Neuron (in vitro differentiated cells): ENCODE data around the gene IL1A.
"Not testable (repeated sequence)": the region's sequence is repeated elsewhere in the genome, so short reads cannot be mapped to it uniquely, and the experiment has no call there.

Experiments used
- H2AFZ ChIP-seq: one replicate; pipeline ENCODE4 v1.6.1; 2013; ENCODE audit warnings: low read depth, mild to moderate bottlenecking, inconsistent platforms, low read length, moderate library complexity
- H3K27me3 ChIP-seq: one replicate; pipeline ENCODE4 v1.6.1; 2013; ENCODE audit warnings: low read length; ENCODE audit not compliant: insufficient read depth
- H3K36me3 ChIP-seq: one replicate; pipeline ENCODE4 v1.6.1; 2013; ENCODE audit warnings: low read length; ENCODE audit not compliant: insufficient read depth
- H3K4me1 ChIP-seq: one replicate; pipeline ENCODE4 v1.6.1; 2013; ENCODE audit warnings: low read length; ENCODE audit not compliant: insufficient read depth
- H3K4me3 ChIP-seq: 2 replicates; pipeline ENCODE4 v1.5.1; 2013; ENCODE audit warnings: mild to moderate bottlenecking, low read length, moderate library complexity
- H3K9me3 ChIP-seq: one replicate; pipeline ENCODE4 v1.6.1; 2013; ENCODE audit warnings: low read length

Gene IL1A, protein sequence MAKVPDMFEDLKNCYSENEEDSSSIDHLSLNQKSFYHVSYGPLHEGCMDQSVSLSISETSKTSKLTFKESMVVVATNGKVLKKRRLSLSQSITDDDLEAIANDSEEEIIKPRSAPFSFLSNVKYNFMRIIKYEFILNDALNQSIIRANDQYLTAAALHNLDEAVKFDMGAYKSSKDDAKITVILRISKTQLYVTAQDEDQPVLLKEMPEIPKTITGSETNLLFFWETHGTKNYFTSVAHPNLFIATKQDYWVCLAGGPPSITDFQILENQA

DNA sequence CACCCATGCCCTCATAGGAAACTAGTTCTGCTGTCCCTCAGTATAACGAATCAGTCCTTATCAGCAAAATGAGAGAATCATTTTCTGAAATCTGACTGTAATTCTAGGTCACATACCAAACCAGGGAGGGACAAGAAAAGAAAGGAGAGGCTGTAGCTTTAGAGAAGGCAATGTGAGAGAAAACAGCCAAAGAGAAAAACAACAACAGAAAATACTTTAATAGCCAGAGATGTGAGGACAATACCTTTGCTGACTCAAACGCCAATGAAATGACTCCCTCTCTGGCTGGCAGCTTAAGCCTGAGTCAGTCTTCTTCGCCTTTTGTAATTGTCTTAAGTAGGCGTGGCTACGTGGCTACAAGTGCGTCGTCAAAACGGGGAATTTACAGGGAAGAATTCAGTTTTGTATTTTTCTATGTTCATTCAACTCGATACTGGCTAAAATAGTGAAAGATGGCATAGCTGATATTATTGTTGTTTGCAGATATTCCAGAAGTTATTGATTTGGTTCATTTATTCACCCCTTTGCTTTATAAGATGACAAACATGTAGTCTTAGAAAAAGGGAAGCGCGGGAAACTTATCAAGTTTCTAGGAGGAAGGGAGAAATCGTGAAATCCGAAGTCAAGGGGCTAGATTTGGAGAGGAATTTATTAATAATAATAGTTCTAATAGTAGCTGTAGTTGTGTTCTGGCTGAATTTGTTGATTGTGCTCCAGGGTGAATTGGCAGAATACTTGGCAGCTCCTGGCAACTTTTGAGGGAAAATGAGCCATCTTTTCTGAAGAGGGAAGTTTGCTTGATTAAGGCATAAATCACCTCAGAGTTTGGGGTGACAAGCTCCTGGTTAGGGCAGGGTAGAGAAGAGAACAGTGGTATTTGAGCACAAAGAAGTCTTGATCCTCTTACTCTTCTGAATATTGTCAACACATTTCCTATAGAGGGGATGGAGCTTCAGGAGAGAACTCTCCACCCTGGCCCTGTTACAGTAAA lies at the start of gene IL1A:
Gene IL1A (minus strand): TSS at position 295 of the 991 bp plus-strand sequence. CDS start 723 bp downstream, outside the sequence.
- no peaks in the 10 kb centered on the region for H3K9me3 ChIP-seq
- H3K27me3 ChIP-seq = no peaks in the 10 kb centered on the region
- no peaks in the 10 kb centered on the region for H3K36me3 ChIP-seq
- peak within 1 kb of the TSS; percentile 15 for H3K4me3 ChIP-seq
- H2AFZ ChIP-seq = peak within 1 kb of the TSS; percentile 37
- peaks cover 7% of the 10 kb centered on the region for H3K4me1 ChIP-seq

DNA sequence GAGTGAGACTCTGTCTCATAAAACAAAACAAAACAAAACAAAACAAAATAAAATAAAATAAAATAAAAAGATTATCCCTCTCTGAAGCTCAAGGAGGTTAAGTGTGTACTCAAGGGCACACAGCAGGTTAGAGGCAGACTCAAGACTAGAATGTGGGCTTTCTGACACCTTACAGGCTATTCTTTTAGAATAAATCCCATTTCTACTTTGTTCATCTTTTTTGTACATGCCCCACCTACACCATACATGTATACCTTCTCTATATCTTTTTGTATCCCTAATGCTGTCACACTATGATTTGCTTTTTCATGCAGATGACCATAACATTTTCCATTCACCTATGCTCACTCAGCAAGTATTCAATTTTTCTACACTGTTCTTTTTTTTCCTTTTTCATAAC lies 49.7 kb upstream of the IL1A start:
- Histone ChIP-seq H3K27me3 (no peaks in the 10 kb centered on the region), H2AFZ (no peak overlapping the region), H3K4me3 (no peak overlapping the region), H3K4me1 (peaks cover 2% of the 10 kb centered on the region), H3K9me3 (no peaks in the 10 kb centered on the region), H3K36me3 (no peaks in the 10 kb centered on the region)

DNA sequence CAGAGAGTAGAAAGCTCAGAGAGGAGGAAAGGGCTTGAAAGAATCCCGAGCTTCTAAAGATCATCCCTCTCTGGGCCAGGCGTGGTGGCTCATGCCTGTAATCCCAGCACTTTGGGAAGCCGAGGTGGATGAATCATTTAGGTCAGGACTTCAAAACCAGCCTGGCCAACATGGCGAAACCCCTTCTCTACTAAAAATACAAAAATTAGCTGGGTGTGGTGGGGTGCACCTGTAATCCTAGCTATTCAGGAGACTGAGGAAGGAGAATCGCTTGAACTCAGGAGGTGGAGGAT lies 49.3 kb upstream of the IL1A start:
- H3K4me3 ChIP-seq, H3K4me1 ChIP-seq, H3K27me3 ChIP-seq, H3K36me3 ChIP-seq, H3K9me3 ChIP-seq, H2AFZ ChIP-seq: not testable (repeated sequence)

DNA sequence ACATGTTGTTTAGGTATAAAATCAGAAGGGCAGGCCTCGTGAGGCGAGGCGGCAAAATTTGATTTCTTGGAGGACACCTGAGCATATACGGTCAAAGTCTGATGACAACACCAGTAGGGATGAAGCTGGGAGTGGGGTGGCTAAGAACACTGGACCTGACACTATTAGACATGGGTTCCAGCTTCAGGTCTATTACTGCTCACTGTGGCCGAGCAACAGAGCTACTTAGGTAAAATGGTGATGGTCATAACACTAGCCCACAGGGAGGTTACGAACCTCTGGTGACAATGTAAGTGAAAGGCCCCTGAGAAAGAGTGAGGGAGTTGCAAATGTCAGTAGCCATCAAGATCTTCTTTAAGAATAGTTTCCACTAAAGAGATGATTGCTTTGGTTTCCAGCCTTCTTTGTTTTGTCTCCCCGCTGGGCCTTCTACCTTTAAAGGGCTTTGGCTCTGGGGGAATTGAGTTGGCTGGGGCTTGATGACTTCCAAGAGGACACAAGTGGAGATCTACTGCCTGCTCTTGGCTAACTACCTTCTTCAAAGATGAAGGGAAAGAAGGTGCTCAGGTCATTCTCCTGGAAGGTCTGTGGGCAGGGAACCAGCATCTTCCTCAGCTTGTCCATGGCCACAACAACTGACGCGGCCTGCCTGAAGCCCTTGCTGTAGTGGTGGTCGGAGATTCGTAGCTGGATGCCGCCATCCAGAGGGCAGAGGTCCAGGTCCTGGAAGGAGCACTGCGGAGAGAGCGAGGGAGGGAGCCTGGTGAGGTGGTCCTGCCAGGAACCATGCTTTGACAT lies 48.7 kb upstream of the IL1A start:
- Histone ChIP-seq H3K36me3 (no peaks in the 10 kb centered on the region), H3K4me1 (peaks cover 2% of the 10 kb centered on the region), H3K9me3 (no peaks in the 10 kb centered on the region), H3K4me3 (no peak overlapping the region), H2AFZ (no peak overlapping the region), H3K27me3 (no peaks in the 10 kb centered on the region)

DNA sequence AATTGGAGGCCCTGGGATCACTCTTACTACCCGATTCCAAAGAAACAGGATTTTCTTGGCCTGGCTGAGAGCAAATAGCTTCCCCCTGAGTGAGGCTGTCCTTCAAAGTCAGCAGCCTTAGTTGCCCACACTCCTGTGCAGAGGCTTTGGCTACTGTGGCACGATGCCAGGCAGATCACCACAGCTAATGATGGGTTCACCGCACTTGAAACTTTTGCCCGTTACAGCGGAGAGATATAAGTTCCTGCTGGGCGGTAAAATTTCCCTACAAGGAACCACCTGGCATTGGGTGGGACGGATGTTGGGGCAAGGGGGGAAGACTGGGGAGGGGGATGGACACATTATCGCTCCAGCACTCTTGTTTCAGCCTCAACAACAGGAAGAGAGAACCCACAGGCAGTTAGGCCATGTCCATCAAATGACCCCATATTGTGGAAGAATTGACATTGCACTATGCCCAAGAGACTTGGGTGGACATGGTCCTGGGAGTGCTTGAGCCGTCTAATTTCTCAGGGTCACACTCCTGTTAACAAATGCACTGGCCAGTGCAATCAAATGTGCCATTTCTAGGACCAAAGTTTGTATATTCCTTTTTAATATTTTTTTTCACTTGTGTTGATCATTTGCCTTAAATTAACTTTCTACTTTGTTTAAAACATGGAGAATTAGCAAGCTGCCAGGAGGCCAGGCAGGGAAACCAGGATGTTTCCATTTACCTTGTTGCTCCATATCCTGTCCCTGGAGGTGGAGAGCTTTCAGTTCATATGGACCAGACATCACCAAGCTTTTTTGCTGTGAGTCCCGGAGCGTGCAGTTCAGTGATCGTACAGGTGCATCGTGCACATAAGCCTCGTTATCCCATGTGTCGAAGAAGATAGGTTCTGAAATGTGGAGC lies 47.9 kb upstream of the IL1A start:
- Histone ChIP-seq H2AFZ (no peak overlapping the region), H3K4me1 (peaks cover 2% of the 10 kb centered on the region), H3K9me3 (no peaks in the 10 kb centered on the region), H3K4me3 (no peak overlapping the region), H3K27me3 (no peaks in the 10 kb centered on the region), H3K36me3 (no peaks in the 10 kb centered on the region)

DNA sequence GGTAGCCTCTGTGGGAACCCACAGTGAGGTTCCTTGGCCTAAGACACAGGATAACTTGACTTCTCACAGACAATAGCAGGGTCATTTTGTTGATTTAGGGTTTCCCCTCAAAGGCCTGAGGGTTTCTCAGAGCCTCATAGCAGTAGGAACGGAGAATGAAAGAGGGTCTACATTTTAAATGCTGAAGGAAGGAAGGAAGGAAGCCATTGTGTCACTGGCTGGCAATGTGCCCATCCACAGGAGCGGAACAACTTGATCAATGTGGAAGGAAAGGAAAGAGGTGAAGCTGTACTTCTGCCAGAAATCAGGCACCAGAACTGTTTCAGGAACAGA lies 47.2 kb upstream of the IL1A start:
- H3K4me1 ChIP-seq = peaks cover 2% of the 10 kb centered on the region
- no peaks in the 10 kb centered on the region for H3K36me3 ChIP-seq
- H2AFZ ChIP-seq = no peak overlapping the region
- H3K27me3 ChIP-seq = no peaks in the 10 kb centered on the region
- H3K4me3 ChIP-seq = no peak overlapping the region
- H3K9me3 ChIP-seq = no peaks in the 10 kb centered on the region

DNA sequence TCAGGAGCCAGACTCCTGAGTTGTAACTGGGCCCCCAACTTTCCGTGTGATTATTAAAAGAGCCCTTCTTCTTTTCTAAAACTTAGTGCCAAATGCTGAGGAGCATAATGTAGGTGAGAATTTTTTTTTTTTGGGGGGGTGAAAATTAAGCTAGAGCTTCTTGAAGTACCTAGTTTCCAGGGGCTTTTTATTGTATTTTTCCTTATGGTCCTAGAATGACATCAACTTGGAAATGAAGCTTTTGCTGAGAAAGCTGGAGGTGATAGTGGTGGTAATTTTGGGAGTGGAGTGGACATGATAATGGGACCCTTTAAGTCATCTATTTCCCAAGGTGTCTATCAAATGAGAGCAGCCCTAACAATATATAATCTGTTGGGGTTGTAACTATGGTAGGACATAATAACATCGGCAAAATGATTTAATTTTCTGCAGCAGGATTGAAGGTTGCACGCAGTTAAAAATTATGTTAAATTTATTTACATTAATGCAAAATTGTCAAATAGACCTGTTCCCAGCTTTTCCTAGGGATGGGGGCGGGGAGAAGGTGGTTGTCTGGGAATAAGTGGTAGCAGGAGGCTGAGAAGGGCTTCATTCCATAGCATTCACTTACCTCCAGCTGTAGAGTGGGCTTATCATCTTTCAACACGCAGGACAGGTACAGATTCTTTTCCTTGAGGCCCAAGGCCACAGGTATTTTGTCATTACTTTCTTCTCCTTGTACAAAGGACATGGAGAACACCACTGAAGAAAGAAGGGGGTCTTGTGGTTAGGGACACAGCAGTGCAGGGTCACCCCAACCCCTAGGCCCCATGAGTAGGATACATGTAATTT lies 46.6 kb upstream of the IL1A start:
- H2AFZ ChIP-seq = no peak overlapping the region

DNA sequence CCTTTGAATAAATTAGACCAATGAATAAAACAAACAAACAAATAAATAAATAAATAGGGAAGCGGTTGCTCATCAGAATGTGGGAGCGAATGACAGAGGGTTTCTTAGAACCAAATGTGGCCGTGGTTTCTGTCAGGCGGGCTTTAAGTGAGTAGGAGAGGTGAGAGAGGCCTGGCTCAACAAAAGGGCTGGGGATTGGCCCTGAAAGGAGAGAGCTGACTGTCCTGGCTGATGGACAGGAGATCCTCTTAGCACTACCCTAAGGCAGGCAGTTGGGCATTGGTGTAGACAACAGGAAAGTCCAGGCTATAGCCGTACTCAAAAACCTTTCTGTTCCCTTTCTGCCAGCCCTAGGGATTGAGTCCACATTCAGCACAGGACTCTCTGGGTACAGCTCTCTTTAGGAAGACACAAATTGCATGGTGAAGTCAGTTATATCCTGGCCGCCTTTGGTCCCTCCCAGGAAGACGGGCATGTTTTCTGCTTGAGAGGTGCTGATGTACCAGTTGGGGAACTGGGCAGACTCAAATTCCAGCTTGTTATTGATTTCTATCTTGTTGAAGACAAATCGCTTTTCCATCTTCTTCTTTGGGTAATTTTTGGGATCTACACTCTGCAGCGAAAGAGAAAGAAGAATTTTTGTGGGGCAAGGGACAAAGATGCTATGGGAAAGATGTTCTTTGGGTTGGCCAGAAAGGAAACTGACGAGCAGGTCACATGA lies 45.8 kb upstream of the IL1A start:
- Histone ChIP-seq H2AFZ (no peak overlapping the region), H3K9me3 (no peaks in the 10 kb centered on the region), H3K27me3 (no peaks in the 10 kb centered on the region), H3K4me3 (no peak overlapping the region), H3K4me1 (peaks cover 2% of the 10 kb centered on the region), H3K36me3 (no peaks in the 10 kb centered on the region)

More for the DNA sequence above, 46.6 kb upstream of the IL1A start:
- no peak overlapping the region for H3K4me3 ChIP-seq
- no peaks in the 10 kb centered on the region for H3K36me3 ChIP-seq
- H3K27me3 ChIP-seq = no peaks in the 10 kb centered on the region
- H3K4me1 ChIP-seq = peaks cover 2% of the 10 kb centered on the region
- H3K9me3 ChIP-seq = no peaks in the 10 kb centered on the region

DNA sequence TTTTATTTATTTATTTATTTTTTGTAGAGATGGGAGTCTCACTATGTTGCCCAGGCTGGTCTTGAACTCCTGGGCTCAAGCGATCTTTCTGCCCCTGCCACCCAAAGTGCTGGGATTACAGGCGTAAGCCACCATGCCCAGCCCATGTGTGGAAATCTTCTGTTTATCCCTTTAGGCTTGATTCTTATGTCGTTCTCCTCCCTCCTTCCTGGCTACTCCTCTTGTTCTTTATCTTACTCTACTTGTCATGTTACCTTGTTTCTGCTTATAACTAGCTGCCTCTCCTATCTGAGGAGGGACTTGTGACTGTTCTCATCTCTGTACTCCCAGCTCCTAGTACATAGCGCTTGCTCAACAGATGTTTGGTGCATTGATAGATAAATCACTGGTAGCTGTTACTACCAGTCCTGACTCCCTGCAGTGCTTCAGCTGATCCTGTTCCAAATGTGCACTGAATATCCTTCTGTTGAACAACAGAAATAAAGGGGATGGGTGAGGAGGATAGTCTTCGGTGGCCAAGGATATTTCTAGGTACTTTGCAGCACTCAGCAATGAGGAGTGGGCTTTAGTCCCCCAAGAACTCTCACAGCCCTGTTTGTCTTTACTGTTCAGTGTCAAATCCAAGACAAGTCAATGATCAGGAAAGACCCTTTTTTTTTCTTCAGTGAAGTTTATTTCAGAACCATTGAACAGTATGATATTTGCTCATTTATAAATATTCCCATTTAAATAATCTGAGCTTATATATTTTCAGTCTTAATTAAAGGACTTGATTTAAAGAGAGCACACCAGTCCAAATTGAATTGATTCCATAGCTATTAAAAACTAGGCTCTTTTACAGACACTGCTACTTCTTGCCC lies 45.0 kb upstream of the IL1A start:
- H3K4me3 ChIP-seq = no peak overlapping the region
- H3K4me1 ChIP-seq = peaks cover under 1% of the 10 kb centered on the region
- no peaks in the 10 kb centered on the region for H3K36me3 ChIP-seq
- H3K27me3 ChIP-seq = no peaks in the 10 kb centered on the region
- H3K9me3 ChIP-seq = no peaks in the 10 kb centered on the region
- no peak overlapping the region for H2AFZ ChIP-seq

DNA sequence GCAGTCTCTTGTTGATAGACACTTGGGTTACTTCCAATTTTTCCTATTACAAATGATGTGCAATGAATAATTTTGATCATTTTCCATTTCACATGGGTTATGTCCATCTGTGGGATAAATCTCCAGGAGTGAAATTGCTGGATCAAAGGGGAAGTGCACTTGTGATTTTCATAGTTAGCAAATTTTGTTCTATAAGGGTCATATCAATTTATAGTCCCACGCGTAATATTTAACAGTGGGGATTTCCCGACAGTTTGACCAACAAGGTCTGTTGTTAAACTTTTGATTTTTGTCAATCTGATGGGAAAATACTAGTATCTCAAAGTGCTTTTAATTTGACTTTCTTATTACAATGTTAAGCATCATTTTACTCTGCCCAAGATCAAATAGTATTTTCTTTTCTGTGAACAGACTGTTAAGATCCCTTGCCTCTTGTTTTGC lies 44.0 kb upstream of the IL1A start:
- Histone ChIP-seq H3K4me1 (no peaks in the 10 kb centered on the region), H3K36me3 (no peaks in the 10 kb centered on the region), H3K27me3 (no peaks in the 10 kb centered on the region)

More for the DNA sequence above, 44.0 kb upstream of the IL1A start:
- no peak overlapping the region for H3K4me3 ChIP-seq
- H2AFZ ChIP-seq = no peak overlapping the region
- H3K9me3 ChIP-seq = peaks cover 3% of the 10 kb centered on the region
